ENCODE measurements around the gene BIRC3. TPM values are rescaled to one million over a fixed set of nuclear protein-coding genes. Genes with fewer than 3 reads are reported as not detected.

The BIRC3 gene
- 0.37 and 1.4 TPM in 2 replicates for total RNA-seq

DNA sequence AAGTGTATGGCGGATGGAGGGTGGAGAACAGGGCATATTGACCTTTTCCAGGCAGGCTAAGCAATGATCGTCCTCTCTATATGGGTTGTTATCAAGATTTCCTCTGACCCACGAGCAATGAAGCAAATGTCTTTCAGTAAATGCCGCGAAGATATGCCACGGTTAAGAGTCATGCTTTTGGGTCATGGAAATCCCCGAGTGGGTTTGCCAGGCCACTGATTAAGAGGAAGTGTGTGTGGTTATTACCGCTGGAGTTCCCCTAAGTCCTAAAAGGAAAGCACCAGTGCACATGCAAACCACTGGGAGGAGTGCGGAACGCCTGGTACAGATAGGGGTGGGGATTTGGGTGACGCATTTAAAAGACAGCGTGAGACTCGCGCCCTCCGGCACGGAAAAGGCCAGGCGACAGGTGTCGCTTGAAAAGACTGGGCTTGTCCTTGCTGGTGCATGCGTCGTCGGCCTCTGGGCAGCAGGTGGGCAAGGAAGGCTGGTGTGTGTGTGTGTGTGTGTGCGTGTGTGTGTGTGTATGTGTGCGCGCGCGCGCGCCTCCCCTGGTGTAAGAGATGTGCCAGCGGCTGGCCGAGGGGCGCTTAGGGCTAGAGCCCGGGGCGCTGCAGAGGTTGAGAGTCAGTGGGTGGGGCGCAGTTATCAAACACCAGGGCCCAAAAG lies at the start of gene BIRC3:
Gene BIRC3, plus strand, starts transcription at position 386 of the 669 bp plus-strand sequence. CDS start 7,026 bp downstream, outside the sequence.

DNA sequence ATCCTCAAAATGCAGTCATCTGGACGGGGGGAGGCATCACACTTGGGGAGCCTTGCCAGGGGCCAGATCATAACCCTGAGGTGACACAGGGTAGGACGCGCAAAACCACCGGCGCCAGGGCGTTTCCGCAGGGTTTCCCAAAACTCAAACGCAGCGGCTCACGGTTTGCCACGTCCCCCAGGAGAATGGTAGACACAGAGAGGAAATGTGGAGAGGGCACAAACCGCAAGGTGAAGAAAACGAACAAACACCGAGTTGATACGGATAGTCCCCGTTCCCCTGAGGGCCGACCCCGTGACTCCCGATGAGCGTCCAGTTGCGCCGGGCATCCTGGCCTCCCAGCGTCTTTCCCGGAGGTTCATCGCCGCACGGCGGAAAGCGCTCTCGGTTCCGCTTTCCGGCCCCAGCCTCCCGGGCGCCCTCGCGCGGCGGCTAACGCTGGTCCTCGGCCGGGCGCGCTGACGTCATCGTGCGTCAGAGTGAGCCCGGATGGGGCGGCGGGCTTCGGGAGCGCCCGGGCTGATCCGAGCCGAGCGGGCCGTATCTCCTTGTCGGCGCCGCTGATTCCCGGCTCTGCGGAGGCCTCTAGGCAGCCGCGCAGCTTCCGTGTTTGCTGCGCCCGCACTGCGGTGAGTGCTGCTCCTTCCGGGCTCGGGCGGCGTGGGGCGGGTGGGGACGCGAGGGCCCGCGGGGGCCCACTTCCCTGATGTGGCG lies 29.6 kb downstream of the BIRC3 start, which contains the start of gene BIRC2:
Gene BIRC2, plus strand, starts transcription at position 467 of the 714 bp plus-strand sequence. CDS start 2,641 bp downstream, outside the sequence.

Small RNA genes lying within 50 kb of the gene (small RNA-seq; reads per million reads assigned to genes)
- gene AP000942.3 (not detected), gene AP000942.4 (not detected), gene RNU6-952P (not detected)

Other genes with a start within 250 kb of the BIRC3 start
- gene YAP1, start 207.0 kb upstream of the BIRC3 start, total RNA-seq, result 114 and 150 TPM in 2 replicates
- gene BIRC2, start 29.7 kb downstream of the BIRC3 start, total RNA-seq, result 42.3 and 48.3 TPM in 2 replicates
- 86.3 and 99.5 TPM in 2 replicates for gene TMEM123, start 135.3 kb downstream of the BIRC3 start, total RNA-seq
- not detected in 2 replicates for gene MMP7, start 213.3 kb downstream of the BIRC3 start, total RNA-seq

Measured in subcutaneous preadipocyte (primary cell).